ENCODE results near the gene FBRSL1.

DNA sequence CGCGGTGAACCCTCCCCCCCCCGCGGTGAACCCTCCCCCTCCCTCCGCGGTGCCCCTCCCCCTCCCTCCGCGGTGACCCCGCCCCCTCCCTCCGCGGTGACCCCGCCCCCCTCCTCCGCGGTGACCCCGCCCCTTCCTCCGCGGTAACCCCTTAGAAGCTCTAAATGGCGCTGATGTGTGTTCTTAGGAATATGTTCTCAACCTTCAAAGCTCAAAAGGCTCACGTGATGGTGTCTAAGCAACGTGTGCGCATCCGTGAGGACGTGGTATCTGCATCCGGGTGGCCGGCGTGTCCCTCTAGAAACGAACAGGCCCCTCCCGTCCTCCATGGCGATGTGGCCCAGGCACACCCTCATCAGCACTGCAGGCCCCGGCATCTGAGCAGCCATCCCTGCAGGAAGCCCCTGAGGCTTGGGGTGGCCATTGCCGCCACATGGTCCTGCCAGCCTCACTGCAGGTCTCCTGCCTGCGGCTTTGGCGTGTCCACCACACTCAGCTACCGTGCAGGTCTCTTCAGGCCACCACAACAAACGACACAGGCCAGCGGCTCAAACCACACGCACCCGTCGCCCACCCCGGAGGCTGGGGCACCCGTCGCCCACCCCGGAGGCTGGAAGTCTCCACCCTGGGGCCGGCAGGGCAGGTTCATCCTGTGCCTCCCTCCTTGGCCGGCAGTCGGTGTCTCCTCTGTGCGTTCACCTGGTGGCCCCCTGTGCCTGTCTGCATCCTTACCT is 14.5 kb upstream of the FBRSL1 start:
- TF ChIP-seq, protein P1, sequence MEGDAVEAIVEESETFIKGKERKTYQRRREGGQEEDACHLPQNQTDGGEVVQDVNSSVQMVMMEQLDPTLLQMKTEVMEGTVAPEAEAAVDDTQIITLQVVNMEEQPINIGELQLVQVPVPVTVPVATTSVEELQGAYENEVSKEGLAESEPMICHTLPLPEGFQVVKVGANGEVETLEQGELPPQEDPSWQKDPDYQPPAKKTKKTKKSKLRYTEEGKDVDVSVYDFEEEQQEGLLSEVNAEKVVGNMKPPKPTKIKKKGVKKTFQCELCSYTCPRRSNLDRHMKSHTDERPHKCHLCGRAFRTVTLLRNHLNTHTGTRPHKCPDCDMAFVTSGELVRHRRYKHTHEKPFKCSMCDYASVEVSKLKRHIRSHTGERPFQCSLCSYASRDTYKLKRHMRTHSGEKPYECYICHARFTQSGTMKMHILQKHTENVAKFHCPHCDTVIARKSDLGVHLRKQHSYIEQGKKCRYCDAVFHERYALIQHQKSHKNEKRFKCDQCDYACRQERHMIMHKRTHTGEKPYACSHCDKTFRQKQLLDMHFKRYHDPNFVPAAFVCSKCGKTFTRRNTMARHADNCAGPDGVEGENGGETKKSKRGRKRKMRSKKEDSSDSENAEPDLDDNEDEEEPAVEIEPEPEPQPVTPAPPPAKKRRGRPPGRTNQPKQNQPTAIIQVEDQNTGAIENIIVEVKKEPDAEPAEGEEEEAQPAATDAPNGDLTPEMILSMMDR (IDR thresholded peaks at IDR 0.05; ENCODE audit: extremely low read depth in 1 of 2, insufficient read depth in 1 of 2, low read depth in 1 of 2, low read length in 2 of 2), result no peak
- TF ChIP-seq POLR2A (IDR thresholded peaks at IDR 0.05; ENCODE audit: low read depth, low read length), result no peak
- TF ChIP-seq POLR2AphosphoS5 (IDR thresholded peaks at IDR 0.05; ENCODE audit: insufficient read depth, low read depth, low read length), result no peak
- no peak for TF ChIP-seq EZH2 (IDR thresholded peaks at IDR 0.05; ENCODE audit: borderline replicate concordance, low read depth, low read length, severe bottlenecking)
